Measurements from ENCODE around the gene AHDC1. TPM values are rescaled to one million over a fixed set of nuclear protein-coding genes. Genes with fewer than 3 reads are reported as not detected.

Gene AHDC1
- total and polyA plus RNA-seq, 9 of the 15 experiments (the other 6 are each of a cell fraction or from before 2014, with no cell fraction given), result 0.21 to 36.4 (median 4.7) TPM

DNA sequence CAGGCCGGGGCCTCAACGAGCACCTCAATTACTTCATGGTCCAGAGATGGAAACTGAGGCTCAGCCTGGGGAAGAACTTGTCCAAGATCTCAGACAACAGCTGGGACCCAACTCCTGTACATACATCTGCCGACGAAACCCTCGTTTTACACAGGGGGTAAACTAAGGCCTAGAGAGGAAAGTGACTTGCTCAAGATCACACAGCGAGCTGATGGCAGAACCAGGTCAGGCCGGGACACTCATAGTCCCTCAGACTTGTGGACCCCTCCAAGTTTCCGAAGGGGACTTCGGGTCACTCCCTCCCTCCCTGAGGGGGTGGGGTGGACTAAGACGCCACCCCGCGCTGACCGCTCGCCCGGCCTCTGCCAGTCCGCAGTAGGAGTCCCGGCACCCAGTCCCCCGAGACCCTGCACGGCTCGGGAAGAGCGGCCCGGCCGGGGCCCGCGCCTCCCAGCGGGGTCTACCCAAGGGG lies 114.4 kb downstream of the AHDC1 start (continued):
- TF ChIP-seq CBX3 (IDR thresholded peaks at IDR 0.05; ENCODE audit: borderline replicate concordance in 1 of 2, low read length in 2 of 2), result no peak; a peak in 1 of 3 replicates
- TF ChIP-seq TEAD2 (tag; IDR thresholded peaks at IDR 0.05), result no peak
- no peak for TF ChIP-seq ZNF217 (CRISPR knock-in tag; IDR thresholded peaks at IDR 0.05)
- no peak for TF ChIP-seq ZNF24 (IDR thresholded peaks at IDR 0.05)
- TF ChIP-seq KDM1A (IDR thresholded peaks at IDR 0.05), result no peak
- TF ChIP-seq TEAD4 (IDR thresholded peaks at IDR 0.05; ENCODE audit: low read length), result no peak
- TF ChIP-seq TEAD4 (CRISPR knock-in tag; IDR thresholded peaks at IDR 0.05; ENCODE audit: borderline replicate concordance), result no peak
- no peak for TF ChIP-seq KLF1 (tag; IDR thresholded peaks at IDR 0.05)
- no peak for TF ChIP-seq TARDBP (IDR thresholded peaks at IDR 0.05)
- TF ChIP-seq, protein P1, sequence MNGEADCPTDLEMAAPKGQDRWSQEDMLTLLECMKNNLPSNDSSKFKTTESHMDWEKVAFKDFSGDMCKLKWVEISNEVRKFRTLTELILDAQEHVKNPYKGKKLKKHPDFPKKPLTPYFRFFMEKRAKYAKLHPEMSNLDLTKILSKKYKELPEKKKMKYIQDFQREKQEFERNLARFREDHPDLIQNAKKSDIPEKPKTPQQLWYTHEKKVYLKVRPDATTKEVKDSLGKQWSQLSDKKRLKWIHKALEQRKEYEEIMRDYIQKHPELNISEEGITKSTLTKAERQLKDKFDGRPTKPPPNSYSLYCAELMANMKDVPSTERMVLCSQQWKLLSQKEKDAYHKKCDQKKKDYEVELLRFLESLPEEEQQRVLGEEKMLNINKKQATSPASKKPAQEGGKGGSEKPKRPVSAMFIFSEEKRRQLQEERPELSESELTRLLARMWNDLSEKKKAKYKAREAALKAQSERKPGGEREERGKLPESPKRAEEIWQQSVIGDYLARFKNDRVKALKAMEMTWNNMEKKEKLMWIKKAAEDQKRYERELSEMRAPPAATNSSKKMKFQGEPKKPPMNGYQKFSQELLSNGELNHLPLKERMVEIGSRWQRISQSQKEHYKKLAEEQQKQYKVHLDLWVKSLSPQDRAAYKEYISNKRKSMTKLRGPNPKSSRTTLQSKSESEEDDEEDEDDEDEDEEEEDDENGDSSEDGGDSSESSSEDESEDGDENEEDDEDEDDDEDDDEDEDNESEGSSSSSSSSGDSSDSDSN (IDR thresholded peaks at IDR 0.05; ENCODE audit: borderline replicate concordance in 1 of 2, low read depth in 2 of 2, low read length in 2 of 2), result no peak
- TF ChIP-seq MAZ (CRISPR knock-in tag; conservative IDR thresholded peaks at IDR 0.05 in 1 of 2, IDR thresholded peaks at IDR 0.05 in 1 of 2), result no peak
- TF ChIP-seq, protein P2, sequence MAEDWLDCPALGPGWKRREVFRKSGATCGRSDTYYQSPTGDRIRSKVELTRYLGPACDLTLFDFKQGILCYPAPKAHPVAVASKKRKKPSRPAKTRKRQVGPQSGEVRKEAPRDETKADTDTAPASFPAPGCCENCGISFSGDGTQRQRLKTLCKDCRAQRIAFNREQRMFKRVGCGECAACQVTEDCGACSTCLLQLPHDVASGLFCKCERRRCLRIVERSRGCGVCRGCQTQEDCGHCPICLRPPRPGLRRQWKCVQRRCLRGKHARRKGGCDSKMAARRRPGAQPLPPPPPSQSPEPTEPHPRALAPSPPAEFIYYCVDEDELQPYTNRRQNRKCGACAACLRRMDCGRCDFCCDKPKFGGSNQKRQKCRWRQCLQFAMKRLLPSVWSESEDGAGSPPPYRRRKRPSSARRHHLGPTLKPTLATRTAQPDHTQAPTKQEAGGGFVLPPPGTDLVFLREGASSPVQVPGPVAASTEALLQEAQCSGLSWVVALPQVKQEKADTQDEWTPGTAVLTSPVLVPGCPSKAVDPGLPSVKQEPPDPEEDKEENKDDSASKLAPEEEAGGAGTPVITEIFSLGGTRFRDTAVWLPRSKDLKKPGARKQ (CRISPR knock-in tag; IDR thresholded peaks at IDR 0.05), result no peak
- no peak for TF ChIP-seq MYBL2 (IDR thresholded peaks at IDR 0.05; ENCODE audit: low read depth)
- TF ChIP-seq MYBL2 (CRISPR knock-in tag; IDR thresholded peaks at IDR 0.05; ENCODE audit: borderline replicate concordance), result no peak
- peak; percentile 70; the same call in 1 of the 2 replicates for TF ChIP-seq ZNF431 (CRISPR knock-in tag; IDR thresholded peaks at IDR 0.05)
- no peak for TF ChIP-seq PCBP1 (IDR thresholded peaks at IDR 0.05; ENCODE audit: low read depth, low read length, poor library complexity, severe bottlenecking)
- TF ChIP-seq, protein P3, sequence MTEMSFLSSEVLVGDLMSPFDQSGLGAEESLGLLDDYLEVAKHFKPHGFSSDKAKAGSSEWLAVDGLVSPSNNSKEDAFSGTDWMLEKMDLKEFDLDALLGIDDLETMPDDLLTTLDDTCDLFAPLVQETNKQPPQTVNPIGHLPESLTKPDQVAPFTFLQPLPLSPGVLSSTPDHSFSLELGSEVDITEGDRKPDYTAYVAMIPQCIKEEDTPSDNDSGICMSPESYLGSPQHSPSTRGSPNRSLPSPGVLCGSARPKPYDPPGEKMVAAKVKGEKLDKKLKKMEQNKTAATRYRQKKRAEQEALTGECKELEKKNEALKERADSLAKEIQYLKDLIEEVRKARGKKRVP (CRISPR knock-in tag; IDR thresholded peaks at IDR 0.05), result no peak
- TF ChIP-seq HDAC1 (IDR thresholded peaks at IDR 0.05), result no peak
- TF ChIP-seq TOE1 (IDR thresholded peaks at IDR 0.05; ENCODE audit: borderline replicate concordance), result no peak
- no peak for TF ChIP-seq TOE1 (CRISPR knock-in tag; IDR thresholded peaks at IDR 0.05; ENCODE audit: borderline replicate concordance, low read depth)
- TF ChIP-seq, protein P4, sequence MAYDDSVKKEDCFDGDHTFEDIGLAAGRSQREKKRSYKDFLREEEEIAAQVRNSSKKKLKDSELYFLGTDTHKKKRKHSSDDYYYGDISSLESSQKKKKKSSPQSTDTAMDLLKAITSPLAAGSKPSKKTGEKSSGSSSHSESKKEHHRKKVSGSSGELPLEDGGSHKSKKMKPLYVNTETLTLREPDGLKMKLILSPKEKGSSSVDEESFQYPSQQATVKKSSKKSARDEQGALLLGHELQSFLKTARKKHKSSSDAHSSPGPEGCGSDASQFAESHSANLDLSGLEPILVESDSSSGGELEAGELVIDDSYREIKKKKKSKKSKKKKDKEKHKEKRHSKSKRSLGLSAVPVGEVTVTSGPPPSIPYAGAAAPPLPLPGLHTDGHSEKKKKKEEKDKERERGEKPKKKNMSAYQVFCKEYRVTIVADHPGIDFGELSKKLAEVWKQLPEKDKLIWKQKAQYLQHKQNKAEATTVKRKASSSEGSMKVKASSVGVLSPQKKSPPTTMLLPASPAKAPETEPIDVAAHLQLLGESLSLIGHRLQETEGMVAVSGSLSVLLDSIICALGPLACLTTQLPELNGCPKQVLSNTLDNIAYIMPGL (CRISPR knock-in tag; IDR thresholded peaks at IDR 0.05), result no peak
- TF ChIP-seq CBX8 (IDR thresholded peaks at IDR 0.05; ENCODE audit: borderline replicate concordance, extremely low read depth, low read depth, low read length, poor library complexity, severe bottlenecking), result no peak
- TF ChIP-seq NFYB (IDR thresholded peaks at IDR 0.05; ENCODE audit: extremely low read depth, insufficient read length), result no peak

All from K562 (cell line).